Astrocyte of the spinal cord (primary cell): Measurements from ENCODE around the gene A3GALT2.

Source experiments
- DNase-seq: peaks from one replicate; pipeline ENCODE4 v3.0.0; 2011; ENCODE audit warnings: low read depth, low spot score
- H3K4me3 ChIP-seq: 2 replicates; pipeline ENCODE4 v1.5.1; 2011; ENCODE audit warnings: low read depth, mild to moderate bottlenecking, low read length, moderate library complexity
- CTCF ChIP-seq: IDR thresholded peaks from 2 replicates; pipeline ENCODE4 v1.5.1; 2012; ENCODE audit warnings: low read depth, mild to moderate bottlenecking, low read length, inconsistent platforms
- in situ Hi-C: cut with HindIII; loops from 2 replicates; pipeline ENCODE4 v1.10.0; 2017; ENCODE audit warnings: low sequenced_read_pairs

A3GALT2 gene

GRCh38 chr1:33324677-33325575 lies 4.0 kb upstream of the A3GALT2 start:
- no peak for TF ChIP-seq CTCF
- DNase-seq = no peak
- H3K4me3 ChIP-seq = no peak overlapping the region
- in situ Hi-C loops = no loop called here

- DNase-seq = no peak
- no peak overlapping the region for H3K4me3 ChIP-seq
- TF ChIP-seq CTCF = no peak
- in situ Hi-C loops = no loop called here
These were observed 3.0 kb upstream of the A3GALT2 start for GRCh38 chr1:33323663-33324477.

- no peak for DNase-seq
- TF ChIP-seq CTCF = no peak
- H3K4me3 ChIP-seq = no peak overlapping the region
- in situ Hi-C loops = no loop called here
These were observed 2.1 kb upstream of the A3GALT2 start for GRCh38 chr1:33322870-33323585.

- no peak for DNase-seq
- TF ChIP-seq CTCF = no peak
- in situ Hi-C loops = no loop called here
These were observed 1.2 kb upstream of the A3GALT2 start for GRCh38 chr1:33322109-33322508.

GRCh38 chr1:33321178-33321577 lies 280 bp upstream of the A3GALT2 start:
- H3K4me3 ChIP-seq = no peak overlapping the region
- in situ Hi-C loops = no loop called here
- TF ChIP-seq CTCF = no peak
- DNase-seq = no peak

More at GRCh38 chr1:33322109-33322508, 1.2 kb upstream of the A3GALT2 start:
- H3K4me3 ChIP-seq = no peak overlapping the region

- DNase-seq = no peak
- in situ Hi-C loops = no loop called here
- H3K4me3 ChIP-seq = no peak overlapping the region
- TF ChIP-seq CTCF = no peak
These were observed 814 bp downstream of the A3GALT2 start for GRCh38 chr1:33319949-33320618.
